ENCODE measurements around the gene HPS1.

HPS1 gene

DNA sequence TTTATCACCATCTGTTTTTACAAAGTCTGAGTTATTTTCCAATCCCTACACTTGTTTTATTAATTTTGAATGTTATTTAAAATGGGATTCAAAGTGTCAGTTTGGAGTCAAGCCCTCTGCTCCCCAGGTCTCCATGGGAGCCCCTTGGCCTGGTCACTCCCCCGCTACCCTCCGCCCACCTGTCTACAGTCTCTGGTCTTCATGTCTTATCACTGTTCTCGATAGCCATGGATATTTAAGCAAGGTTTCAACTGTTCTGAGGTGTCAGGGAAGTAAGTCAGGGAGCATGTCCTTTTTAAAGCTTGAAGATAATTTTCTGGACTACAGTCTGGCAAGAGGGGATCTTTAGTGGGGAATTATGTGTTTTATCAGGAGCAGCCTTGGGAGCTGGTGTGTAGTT, 19.1 kb upstream of the HPS1 start:
- no peak for DNase-seq (ENCODE audit: low read depth in 1 of 2, low spot score in 1 of 2)

DNA sequence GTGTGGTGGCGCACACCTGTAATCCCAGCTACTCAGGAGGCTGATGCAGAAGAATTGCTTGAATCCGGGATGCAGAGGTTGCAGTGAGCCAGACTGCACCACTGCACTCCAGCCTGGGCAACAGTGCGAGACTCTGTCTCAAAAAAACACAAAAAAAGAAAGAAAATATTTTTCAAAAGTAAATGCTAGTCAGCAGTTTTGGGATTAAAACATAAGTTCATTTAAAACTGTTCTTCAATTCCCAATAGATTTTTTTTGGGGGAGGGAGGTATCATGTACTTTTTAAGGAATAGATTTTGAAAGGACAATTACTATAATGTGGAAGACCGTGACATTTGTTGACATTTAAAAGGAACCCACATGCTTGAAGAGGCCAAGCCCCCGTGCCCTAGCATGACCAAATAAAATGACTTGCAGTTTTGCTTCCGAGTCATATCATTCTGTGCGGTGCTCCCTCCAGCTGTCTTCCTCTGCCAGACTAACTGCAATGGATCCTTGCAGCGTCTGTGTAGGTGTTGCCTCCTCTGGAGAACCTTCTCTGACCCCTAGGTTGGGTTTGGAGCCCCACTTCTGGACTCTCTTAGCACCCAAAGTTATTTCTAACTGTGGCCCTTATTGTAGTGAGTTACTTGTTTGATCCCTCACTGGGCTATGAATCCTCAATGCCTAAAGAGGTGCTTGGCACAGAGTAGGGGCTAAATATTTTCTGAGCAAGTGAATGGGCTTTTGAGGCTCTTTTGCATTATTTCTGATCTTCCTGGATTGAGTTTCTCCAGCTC, 17.4 kb upstream of the HPS1 start:
- DNase-seq (ENCODE audit: low read depth in 1 of 2, low spot score in 1 of 2) = no peak

GRCh38 chr10:98463016-98463415, 16.3 kb upstream of the HPS1 start:
- no peak for DNase-seq (ENCODE audit: low read depth in 1 of 2, low spot score in 1 of 2)

- DNase-seq (ENCODE audit: low read depth in 1 of 2, low spot score in 1 of 2) = no peak
Observed at GRCh38 chr10:98461500-98461842, 14.7 kb upstream of the HPS1 start.

DNA sequence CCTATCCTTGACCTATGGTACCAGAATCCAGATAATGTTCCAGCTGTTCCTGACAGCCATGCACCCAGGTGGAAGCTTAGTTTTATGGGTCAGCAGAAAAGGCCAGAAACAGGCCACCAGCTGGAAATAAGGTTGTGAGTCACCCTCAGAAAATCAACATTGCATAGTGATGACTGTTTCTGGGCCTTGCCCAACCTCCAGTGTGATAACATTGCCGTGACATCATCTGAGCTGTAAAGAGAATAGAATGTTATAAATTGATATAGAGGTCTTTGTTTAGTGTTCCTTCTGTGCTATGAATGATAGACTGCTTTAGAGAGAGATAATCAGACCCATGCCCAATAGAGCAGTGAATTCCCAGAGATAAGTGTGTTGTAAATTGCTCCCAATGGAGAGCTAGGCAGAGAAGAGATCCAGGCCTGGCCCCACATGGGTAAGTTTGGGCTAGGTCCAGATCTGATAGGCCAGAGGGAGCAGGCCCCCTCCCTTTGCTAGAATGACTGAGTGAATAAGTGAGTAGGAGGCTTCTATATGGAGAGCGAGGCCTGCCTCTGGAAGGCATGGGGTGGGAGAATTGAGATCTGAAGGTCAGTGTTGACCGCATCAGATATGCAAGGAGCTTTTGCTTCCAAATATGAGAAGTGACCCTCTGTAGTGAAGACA, 14.2 kb upstream of the HPS1 start:
- DNase-seq (ENCODE audit: low read depth in 1 of 2, low spot score in 1 of 2) = no peak

DNA sequence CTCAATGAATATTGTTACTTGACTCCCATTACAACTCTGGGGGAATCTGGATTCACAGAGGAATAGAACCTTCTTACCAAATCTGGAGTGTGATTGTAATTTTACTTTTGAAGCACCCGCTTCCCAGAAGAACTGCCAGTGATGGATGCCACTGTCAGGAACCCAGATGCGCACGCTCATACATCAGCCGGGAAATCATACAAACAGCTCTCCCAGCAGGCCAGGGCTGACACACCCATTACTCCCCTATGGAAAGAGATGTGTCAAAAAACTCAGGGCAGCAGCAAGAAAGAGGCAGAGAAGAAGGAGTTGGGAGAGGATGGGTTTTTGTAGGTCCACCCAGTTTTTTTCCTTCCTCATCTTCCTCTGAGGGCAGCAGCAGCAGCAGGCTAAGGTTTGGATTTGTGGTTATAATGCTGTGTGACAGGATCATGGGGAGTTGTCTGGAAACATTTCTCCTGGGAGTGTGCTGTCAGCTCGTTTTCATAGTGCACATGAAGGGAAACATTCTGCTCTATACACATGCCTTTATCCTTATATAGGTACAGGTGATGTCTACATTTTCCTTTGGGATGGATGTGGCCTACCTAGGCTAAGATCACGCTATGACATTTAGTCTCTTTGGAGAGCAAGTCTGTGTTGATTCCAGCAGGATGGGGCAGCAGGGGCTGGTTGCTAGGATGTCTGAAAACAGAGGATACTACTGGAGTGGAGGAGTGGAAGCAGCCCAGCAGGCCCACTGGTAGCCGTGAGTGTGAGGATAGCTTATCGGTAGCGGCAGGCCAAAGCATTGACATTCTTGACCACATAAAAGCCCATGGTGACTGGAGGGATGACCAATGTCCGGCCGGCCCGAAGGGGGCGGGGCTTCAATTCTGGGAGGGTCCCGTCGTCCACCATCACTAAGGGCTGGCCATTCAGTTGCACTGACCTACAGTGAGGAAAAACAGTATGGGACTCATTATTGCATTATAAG, 12.4 kb upstream of the HPS1 start:
- DNase-seq (ENCODE audit: low read depth in 1 of 2, low spot score in 1 of 2) = no peak

GRCh38 chr10:98457721-98458120, 11.0 kb upstream of the HPS1 start:
- no peak for DNase-seq (ENCODE audit: low read depth in 1 of 2, low spot score in 1 of 2)

DNA sequence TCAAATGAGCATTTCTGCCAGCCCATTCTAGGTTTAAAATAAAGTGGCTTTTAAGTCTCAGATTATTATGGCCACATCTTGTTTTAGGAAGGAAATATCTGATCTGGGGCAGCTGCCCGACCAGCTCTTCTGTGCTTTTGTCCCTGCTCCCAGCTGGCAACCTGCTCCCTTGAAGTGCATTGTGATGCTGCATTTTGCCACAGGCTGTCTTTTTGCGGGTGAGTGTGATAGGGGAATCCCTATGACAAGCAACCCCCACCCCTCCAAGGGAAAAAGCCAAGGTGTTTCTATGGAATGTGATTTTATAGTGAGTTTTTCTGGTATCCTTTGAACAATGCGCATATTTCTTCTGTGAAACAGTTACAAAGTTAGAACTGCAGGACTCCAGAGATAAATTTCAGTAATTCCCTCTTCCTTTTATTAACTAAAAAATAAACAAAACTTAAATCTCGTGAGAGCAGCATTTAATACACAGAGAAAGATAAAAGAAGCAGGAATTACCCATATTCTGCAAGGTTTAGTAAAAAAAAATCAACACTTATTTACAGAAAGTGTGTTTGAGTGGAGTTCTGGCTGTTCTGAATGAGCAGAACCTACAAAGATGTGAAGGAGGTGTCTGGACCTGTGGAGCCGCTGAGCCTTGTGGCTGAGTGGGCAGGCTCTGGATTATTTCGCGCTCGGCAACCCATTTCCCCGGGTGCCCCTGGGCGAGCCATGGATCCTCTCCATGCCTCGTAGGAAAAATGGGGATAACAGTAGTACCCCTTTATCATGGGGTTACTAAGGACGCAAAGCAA, 10.1 kb upstream of the HPS1 start:
- DNase-seq (ENCODE audit: low read depth in 1 of 2, low spot score in 1 of 2) = no peak

DNA sequence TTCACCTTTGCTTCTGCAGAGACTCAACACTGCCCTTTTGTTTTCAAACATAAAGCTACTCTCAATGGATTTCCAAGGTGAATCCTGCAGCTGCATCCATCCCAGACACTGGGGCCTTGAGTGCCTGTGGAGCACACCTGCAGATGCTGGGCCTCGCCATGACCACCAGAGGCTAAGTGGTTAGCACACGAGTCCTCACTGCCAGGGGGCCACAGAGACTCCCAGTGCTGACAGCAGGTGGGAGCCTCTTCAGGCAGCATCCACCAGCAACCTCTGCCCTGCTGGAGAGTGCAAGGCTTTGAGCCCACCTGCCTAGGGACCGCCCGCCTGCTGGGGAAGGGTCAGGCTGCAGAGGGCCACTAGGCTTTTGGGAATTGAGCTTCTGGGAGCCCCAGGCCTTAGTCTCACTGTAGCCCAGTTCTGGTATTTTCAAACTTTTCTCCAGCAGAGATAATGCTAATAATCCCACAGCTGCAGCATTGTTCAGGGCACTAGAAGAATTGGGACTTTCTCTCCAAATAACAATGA, 9.4 kb upstream of the HPS1 start:
- DNase-seq (ENCODE audit: low read depth in 1 of 2, low spot score in 1 of 2) = no peak

DNA sequence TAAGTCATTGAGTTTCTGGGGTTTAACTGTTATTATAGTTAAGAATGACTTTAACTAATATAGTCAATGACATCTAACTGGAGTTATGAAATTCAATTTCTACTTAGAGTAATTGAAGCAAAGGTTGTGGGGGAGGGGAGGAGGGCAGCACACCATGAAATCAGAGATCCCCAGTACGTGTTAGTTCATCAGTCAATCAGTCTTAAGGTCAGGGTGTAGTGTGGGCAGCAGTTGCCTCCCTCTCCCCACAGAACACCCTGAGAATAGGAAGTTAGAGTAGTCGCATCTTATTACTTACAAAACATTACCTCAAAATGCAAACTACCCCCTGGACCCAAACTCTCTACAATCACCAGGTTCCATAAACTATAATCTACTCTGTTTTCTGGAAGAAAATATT, 7.0 kb upstream of the HPS1 start:
- DNase-seq (ENCODE audit: low read depth in 1 of 2, low spot score in 1 of 2) = no peak

DNA sequence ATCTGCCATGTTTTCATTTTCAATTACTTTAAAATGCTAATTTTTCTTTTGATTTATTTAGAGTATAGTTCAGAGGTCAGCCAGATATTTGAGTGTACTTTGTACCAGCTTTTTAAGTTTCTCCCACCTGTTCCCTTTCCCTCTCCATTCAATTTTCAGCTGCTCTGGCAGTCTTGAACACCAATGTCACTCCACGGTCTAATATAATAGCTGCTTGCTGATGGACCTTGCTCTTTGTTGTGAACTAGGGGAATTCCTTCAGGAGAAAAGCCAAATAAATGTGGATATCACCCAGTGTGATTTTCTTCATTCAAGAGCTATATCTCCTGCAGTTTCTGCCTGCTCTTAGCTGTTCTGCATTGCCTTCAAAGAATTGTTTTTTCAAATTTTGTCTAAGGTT, 3.9 kb upstream of the HPS1 start:
- DNase-seq (ENCODE audit: low read depth in 1 of 2, low spot score in 1 of 2) = no peak

GRCh38 chr10:98449287-98449686, 2.6 kb upstream of the HPS1 start:
- no peak for DNase-seq (ENCODE audit: low read depth in 1 of 2, low spot score in 1 of 2)

- DNase-seq (ENCODE audit: low read depth in 1 of 2, low spot score in 1 of 2) = peak in 1 of 2 donors; percentile 29
Observed at GRCh38 chr10:98446151-98446660, 529 bp downstream of the HPS1 start.

GRCh38 chr10:98445200-98445812, 1.4 kb downstream of the HPS1 start:
- DNase-seq (ENCODE audit: low read depth in 1 of 2, low spot score in 1 of 2) = no peak

- no peak for DNase-seq (ENCODE audit: low read depth in 1 of 2, low spot score in 1 of 2)
Observed at GRCh38 chr10:98444314-98445006, 2.3 kb downstream of the HPS1 start.

DNA sequence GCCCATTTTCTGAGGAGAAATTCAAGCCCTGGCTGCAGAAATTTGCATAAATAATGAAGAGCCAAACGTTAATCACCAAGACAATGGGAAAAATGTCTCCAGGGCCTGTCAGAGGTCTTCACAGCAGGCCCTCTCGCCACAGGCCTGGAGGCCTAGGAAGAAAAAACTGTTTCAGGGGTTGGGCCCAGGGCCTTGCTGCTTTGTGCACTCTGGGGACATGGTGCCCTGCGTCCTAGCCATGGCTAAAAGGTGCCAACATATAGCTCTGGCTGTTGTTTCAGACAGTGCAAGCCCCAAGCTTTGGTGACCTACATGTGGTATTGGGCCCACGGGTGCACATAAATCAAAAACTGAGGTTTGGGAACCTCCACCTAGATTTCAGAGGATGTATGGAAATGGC, 8.0 kb downstream of the HPS1 start:
- DNase-seq (ENCODE audit: low read depth in 1 of 2, low spot score in 1 of 2) = no peak

GRCh38 chr10:98436704-98437103, 10.0 kb downstream of the HPS1 start:
- no peak for DNase-seq (ENCODE audit: low read depth in 1 of 2, low spot score in 1 of 2)

- no peak for DNase-seq (ENCODE audit: low read depth in 1 of 2, low spot score in 1 of 2)
Observed at GRCh38 chr10:98435178-98435577, 11.6 kb downstream of the HPS1 start.

DNA sequence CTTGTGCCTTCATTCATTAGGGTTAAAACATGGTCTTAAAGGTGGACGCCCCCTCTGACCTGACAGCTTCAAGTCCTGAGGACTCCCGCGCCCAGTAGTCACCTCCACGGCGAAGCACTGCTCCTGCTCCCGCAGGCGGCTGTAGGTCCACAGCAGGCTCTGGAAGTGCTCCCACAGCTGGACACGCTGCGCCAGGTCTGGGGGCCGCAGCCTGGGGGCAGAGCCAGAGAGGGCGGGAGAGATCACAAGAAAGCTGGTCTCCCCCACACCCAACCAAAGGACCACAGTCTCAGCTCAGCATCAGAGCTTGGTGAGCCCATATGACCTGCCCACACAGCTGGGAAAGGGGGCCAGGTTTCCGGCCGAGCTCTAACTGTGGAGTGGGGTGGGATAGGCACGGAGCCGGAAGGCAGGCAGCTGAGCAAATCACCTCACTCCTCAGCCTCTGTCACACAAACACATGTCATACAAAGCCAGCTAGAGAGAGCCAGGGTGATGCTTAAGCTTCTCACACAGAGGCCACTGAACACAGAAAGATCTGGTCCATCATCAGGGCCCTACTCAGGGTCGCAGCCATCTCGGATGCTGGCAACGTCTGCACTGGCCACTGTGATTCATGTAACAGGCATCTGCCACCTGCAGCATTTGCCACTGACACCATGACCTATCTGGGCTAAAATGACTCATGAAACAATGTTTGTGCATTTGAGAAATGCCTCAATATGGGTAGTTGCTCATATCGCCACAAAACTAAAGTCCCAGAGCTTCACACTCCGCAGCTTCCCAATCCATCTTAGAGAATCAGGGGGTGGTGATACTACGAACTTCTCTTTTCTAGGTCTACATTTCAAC, 12.6 kb downstream of the HPS1 start:
- no peak for DNase-seq (ENCODE audit: low read depth in 1 of 2, low spot score in 1 of 2)

All from stimulated activated CD4-positive, alpha-beta T cell treated with anti-CD3 and anti-CD28 coated beads, Interleukin-15, amount 100 ng/mL, for 1 hour (primary cell).